Stomach (tissue), 9 donors: ENCODE results near the gene CMKLR1. TPM values are rescaled to one million over a fixed set of nuclear protein-coding genes. Genes with fewer than 3 reads are reported as not detected.
A peak's percentile ranks its signal among the peaks of the same experiment; 100 is the strongest.

ENCODE experiments used
- DNase-seq, 2 donors: peaks; one replicate each; pipeline versions ENCODE4 v3.0.0 to v3.0.0-alpha.2; 2013 to 2019
- H3K27ac ChIP-seq, 5 donors: fragments of 200-600 bp in 4 of 5; sonication (generic) in 4 of 5; one replicate each; pipeline ENCODE4 v1.5.1; 2013 to 2019; ENCODE audit warnings: mild to moderate bottlenecking in 1 of 5, moderate library complexity in 1 of 5
- H3K27me3 ChIP-seq, 3 donors: fragments of 200-600 bp; sonication (generic); one replicate each; pipeline ENCODE4 v1.5.1; 2017 to 2019; ENCODE audit warnings: mixed run types in 1 of 3
- H3K36me3 ChIP-seq, 4 donors: fragments of 200-600 bp; sonication (generic); 1 replicate in 3 of 4; 2 replicates in 1 of 4; pipeline ENCODE4 v1.5.1; 2016 to 2019
- H3K4me1 ChIP-seq, 4 donors: fragments of 200-600 bp; sonication (generic); one replicate each; pipeline ENCODE4 v1.5.1; 2016 to 2019
- H3K4me3 ChIP-seq, 4 donors: fragments of 200-600 bp; sonication (generic) in 3 of 4; one replicate each; pipeline ENCODE4 v1.5.1; 2016 to 2019; ENCODE audit warnings: mild to moderate bottlenecking in 1 of 4
- H3K9me3 ChIP-seq, 4 donors: fragments of 200-600 bp; sonication (generic); one replicate each; pipeline ENCODE4 v1.5.1; 2016 to 2019
- CTCF ChIP-seq, 7 experiments: fragments of 450-650 bp in 4 of 7; fragments of 200-600 bp in 3 of 7; sonication (generic) in 3 of 7; IDR thresholded peaks; one replicate each; pipeline ENCODE4 v1.5.1; 2016 to 2019; ENCODE audit warnings: antibody characterized with exemption in 7 of 7, control low read depth in 2 of 7, mild to moderate bottlenecking in 1 of 7
- EP300 ChIP-seq: sonication (generic); formaldehyde crosslinking; IDR thresholded peaks from one replicate; pipeline ENCODE4 v1.6.1; 2017; ENCODE audit warnings: antibody characterized with exemption
- POLR2A ChIP-seq, 4 donors: fragments of 450-650 bp; IDR thresholded peaks; one replicate each; pipeline ENCODE4 v1.6.1; 2016; ENCODE audit warnings: antibody characterized with exemption in 4 of 4, control low read depth in 2 of 4, mild to moderate bottlenecking in 1 of 4, moderate library complexity in 1 of 4
- POLR2AphosphoS5 ChIP-seq, 3 donors: sonication (generic); formaldehyde crosslinking; IDR thresholded peaks; one replicate each; pipeline ENCODE4 v1.6.1; 2016; ENCODE audit warnings: antibody characterized with exemption in 3 of 3
- WGBS, 5 donors: extraction: QIAGEN DNeasy Blood & Tissue Kit in 3 of 5; methylation state at CpG; one replicate each; pipeline versions ENCODE4 v1.1.5 to v1.1.7; 2013 to 2018; 5-methylcytosine and 5-hydroxymethylcytosine counted together
- intact Hi-C: fragments of 100-400 bp; cut with DNase I; formaldehyde crosslinking; loops from one replicate; pipeline ENCODE4 v1.15.1; 2023; ENCODE audit warnings: low total_unique reads
- polyA plus RNA-seq, 3 donors: library from polyadenylated mRNA; stranded (reverse); fragments of 200-250 nt; gene quantifications; one replicate each; pipeline ENCODE4 v1.2.3, GENCODE V29; 2013
- total RNA-seq, 5 donors: library from RNA; depleted of rRNA; stranded (reverse); fragments of >200 nt; gene quantifications; one replicate each; pipeline versions ENCODE4 v1.1.0 to v1.2.3, GENCODE V29; 2014 to 2016
- donor health status: healthy with polysubstance abuse.
- donor health status: Bipolar disorder and iron deficiency.
- donor health status: healthy.

The CMKLR1 gene
- total and polyA plus RNA-seq, 8 donors = 0.45 to 46.1 (median 2.3) TPM

DNA sequence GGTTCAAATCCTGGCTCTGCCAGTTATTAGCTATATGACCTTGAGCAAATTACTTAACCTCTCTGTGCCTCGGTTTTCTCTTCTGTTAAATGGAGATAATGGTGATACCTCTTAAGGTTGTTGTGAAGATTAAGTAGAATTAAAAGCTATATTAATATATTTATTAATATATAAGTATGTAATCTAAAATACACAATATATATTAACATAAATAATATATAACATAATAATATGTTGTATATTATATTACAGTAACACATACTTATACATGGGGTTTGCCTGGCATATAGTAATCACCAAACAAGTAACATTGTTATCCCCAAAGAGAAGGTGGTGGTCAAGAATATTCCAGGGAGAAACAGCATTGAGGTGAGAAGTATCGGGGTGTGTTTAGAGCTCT is 92.0 kb downstream of the CMKLR1 start:
- Histone ChIP-seq H3K4me1 (no peaks in the 10 kb centered on the region), H3K27me3 (peaks cover 0 to 15% (median 0%) of the 10 kb centered on the region in 3 donors), H3K36me3 (peaks cover 0 to 8% (median 0%) of the 10 kb centered on the region in 4 donors), H3K27ac (no peak overlapping the region), H3K4me3 (no peak overlapping the region), H3K9me3 (no peaks in the 10 kb centered on the region)
- intact Hi-C loops = no loop called here
- no peak for DNase-seq
- 71 to 85% (median 79%) methylated on average over 2 of the region's 2 CpGs for WGBS, 5 donors
- TF ChIP-seq EP300 = no peak
- TF ChIP-seq CTCF (IDR thresholded peaks at IDR 0.05) = no peak
- no peak for TF ChIP-seq POLR2A (IDR thresholded peaks at IDR 0.05)
- no peak for TF ChIP-seq POLR2AphosphoS5 (IDR thresholded peaks at IDR 0.05)

DNA sequence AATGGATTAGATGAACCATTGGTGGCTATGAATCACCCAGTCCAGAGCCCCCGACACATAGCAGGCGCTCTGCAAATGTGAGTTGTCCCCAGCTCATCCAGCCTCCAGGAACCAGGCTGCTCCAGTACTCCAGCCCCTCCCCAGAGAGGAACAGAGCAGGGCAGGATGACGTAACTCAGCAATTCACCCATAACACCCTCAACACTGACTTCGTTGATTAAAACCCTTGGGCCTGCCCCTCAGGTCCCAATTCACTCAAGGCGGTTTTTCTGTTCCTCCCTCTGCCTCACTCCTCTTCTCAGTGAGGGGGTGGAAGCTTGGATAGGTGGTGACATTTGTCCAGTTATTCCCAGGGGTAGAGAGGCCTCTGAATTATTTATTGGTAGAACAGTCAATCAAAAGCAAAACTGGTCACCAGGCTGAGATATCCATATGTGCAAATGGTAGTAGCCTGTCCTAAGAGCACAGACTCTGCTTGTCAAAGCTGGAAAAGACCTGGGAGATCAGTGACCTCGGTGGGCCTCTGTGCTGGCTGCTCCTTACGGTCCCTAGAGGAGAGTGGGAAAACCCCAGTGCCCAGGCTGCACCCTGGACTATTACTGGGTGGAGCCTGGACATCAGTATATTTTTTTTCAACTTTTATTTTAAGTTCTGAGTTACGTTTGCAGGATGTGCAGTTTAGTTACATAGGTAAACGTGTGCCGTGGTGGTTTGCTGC is 97.0 kb downstream of the CMKLR1 start:
- Histone ChIP-seq H3K27ac (no peak overlapping the region), H3K9me3 (peaks cover 0 to 4% (median 4%) of the 10 kb centered on the region in 4 donors), H3K4me1 (no peaks in the 10 kb centered on the region), H3K36me3 (no peaks in the 10 kb centered on the region), H3K4me3 (no peak overlapping the region), H3K27me3 (peaks cover 0 to 15% (median 5%) of the 10 kb centered on the region in 3 donors)
- DNase-seq = peak in 1 of 2 donors; percentile 37
- 52 to 67% (median 64%) methylated on average over 8 to 10 of the region's 10 CpGs for WGBS, 5 donors
- intact Hi-C loops = no loop called here
- no peak for TF ChIP-seq EP300
- no peak for TF ChIP-seq POLR2AphosphoS5 (IDR thresholded peaks at IDR 0.05)
- no peak for TF ChIP-seq POLR2A (IDR thresholded peaks at IDR 0.05)
- TF ChIP-seq CTCF (IDR thresholded peaks at IDR 0.05) = no peak

- Histone ChIP-seq H3K27ac (no peak overlapping the region), H3K27me3 (peaks cover 0 to 15% (median 5%) of the 10 kb centered on the region in 3 donors), H3K4me1 (no peaks in the 10 kb centered on the region), H3K36me3 (no peaks in the 10 kb centered on the region), H3K9me3 (peaks cover 0 to 10% (median 6%) of the 10 kb centered on the region in 4 donors), H3K4me3 (no peak overlapping the region)
- WGBS, 5 donors = 79 to 88% (median 87%) methylated on average over 4 of the region's 4 CpGs
- intact Hi-C loops = no loop called here
- TF ChIP-seq EP300 (no peak), POLR2A (IDR thresholded peaks at IDR 0.05) (no peak)
- no peak for DNase-seq
These were observed 98.2 kb downstream of the CMKLR1 start for GRCh38 chr12:108240928-108241327.

GRCh38 chr12:108240027-108240785 is 98.9 kb downstream of the CMKLR1 start:
- H3K9me3 ChIP-seq = peaks cover 0 to 10% (median 6%) of the 10 kb centered on the region in 4 donors
- 47 to 65% (median 52%) methylated on average over 22 to 34 of the region's 34 CpGs for WGBS, 5 donors
- no peaks in the 10 kb centered on the region for H3K36me3 ChIP-seq
- intact Hi-C loops = no loop called here
- H3K4me3 ChIP-seq = no peak overlapping the region
- H3K27me3 ChIP-seq = peaks cover 0 to 20% (median 5%) of the 10 kb centered on the region in 3 donors
- TF ChIP-seq POLR2AphosphoS5 (IDR thresholded peaks at IDR 0.05) (no peak), POLR2A (IDR thresholded peaks at IDR 0.05) (no peak), EP300 (no peak), CTCF (IDR thresholded peaks at IDR 0.05) (no peak)
- H3K27ac ChIP-seq = no peak overlapping the region
- DNase-seq = no peak
- H3K4me1 ChIP-seq = no peaks in the 10 kb centered on the region
